ENCODE data around the gene HNRNPUL1.

GRCh38 chr19:41245843-41246242, 18.3 kb upstream of the HNRNPUL1 start:
- no peak for TF ChIP-seq CTCF (IDR thresholded peaks at IDR 0.05; ENCODE audit: low read length)
- no peak for TF ChIP-seq EZH2 (IDR thresholded peaks at IDR 0.05; ENCODE audit: borderline replicate concordance, low read length)
